ENCODE measurements around the gene SEPTIN1. TPM values are rescaled to one million over a fixed set of nuclear protein-coding genes. Genes with fewer than 3 reads are reported as not detected.

SEPTIN1 gene
- total and polyA plus RNA-seq, 2 of the 13 experiments (the other 11 are each of a cell fraction or from before 2014, with no cell fraction given) = 0.18 to 0.67 TPM

- TF ChIP-seq ZFP36L2 (CRISPR knock-in tag; IDR thresholded peaks at IDR 0.05) (no peak), SALL1 (CRISPR knock-in tag; IDR thresholded peaks at IDR 0.05) (peak; percentile 82), ZNF24 (IDR thresholded peaks at IDR 0.05) (0 out of 2 replicates have a peak, but pooled peaks have one; percentile 17), NR2C2 (CRISPR knock-in tag; IDR thresholded peaks at IDR 0.05; ENCODE audit: borderline replicate concordance) (peak; percentile 100), EZH2 (conservative IDR thresholded peaks at IDR 0.05; ENCODE audit: low read depth, low read length) (no peak), TOE1 (CRISPR knock-in tag; IDR thresholded peaks at IDR 0.05) (peak; percentile 25; the same call in 1 of the 2 replicates), TRAFD1 (CRISPR knock-in tag; IDR thresholded peaks at IDR 0.05; ENCODE audit: borderline replicate concordance) (peak; percentile 61; the same call in 1 of the 2 replicates), ETV5 (CRISPR knock-in tag; IDR thresholded peaks at IDR 0.05; ENCODE audit: borderline replicate concordance) (peak; percentile 93), NPAS2 (CRISPR knock-in tag; IDR thresholded peaks at IDR 0.05; ENCODE audit: borderline replicate concordance) (no peak), HNF4A (CRISPR knock-in tag; IDR thresholded peaks at IDR 0.05) (peak; percentile 82), U2AF2 (IDR thresholded peaks at IDR 0.05; ENCODE audit: low read depth, low read length) (peak; percentile 35; the same call in 1 of the 2 replicates), SNAI1 (CRISPR knock-in tag; IDR thresholded peaks at IDR 0.05; ENCODE audit: borderline replicate concordance) (no peak; the same call in 1 of the 2 replicates), GLI4 (CRISPR knock-in tag; IDR thresholded peaks at IDR 0.05; ENCODE audit: borderline replicate concordance) (peak; percentile 19; the same call in 1 of the 2 replicates), MED1 (CRISPR knock-in tag; IDR thresholded peaks at IDR 0.05) (peak; percentile 77), MBNL3 (CRISPR knock-in tag; conservative IDR thresholded peaks at IDR 0.05) (no peak), STAT5B (CRISPR knock-in tag; IDR thresholded peaks at IDR 0.05) (peak; percentile 3; the same call in 1 of the 2 replicates), ZBTB1 (CRISPR knock-in tag; IDR thresholded peaks at IDR 0.05; ENCODE audit: borderline replicate concordance) (no peak), SCMH1 (CRISPR knock-in tag; IDR thresholded peaks at IDR 0.05; ENCODE audit: borderline replicate concordance) (no peak), ZNF230 (CRISPR knock-in tag; IDR thresholded peaks at IDR 0.05) (peak; percentile 82; the same call in 1 of the 2 replicates), DNMT3B (CRISPR knock-in tag; conservative IDR thresholded peaks at IDR 0.05) (peak; percentile 96), ZNF263 (CRISPR knock-in tag; IDR thresholded peaks at IDR 0.05) (peak; percentile 50), TEAD3 (CRISPR knock-in tag; optimal IDR thresholded peaks at IDR 0.05; ENCODE audit: borderline replicate concordance) (peak; percentile 90), HNRNPK (IDR thresholded peaks at IDR 0.05; ENCODE audit: low read depth, low read length, poor library complexity, severe bottlenecking) (no peak), PCBP2 (optimal IDR thresholded peaks at IDR 0.05; ENCODE audit: low read depth, low read length, poor library complexity, severe bottlenecking) (no peak)
- TF ChIP-seq, protein P1, sequence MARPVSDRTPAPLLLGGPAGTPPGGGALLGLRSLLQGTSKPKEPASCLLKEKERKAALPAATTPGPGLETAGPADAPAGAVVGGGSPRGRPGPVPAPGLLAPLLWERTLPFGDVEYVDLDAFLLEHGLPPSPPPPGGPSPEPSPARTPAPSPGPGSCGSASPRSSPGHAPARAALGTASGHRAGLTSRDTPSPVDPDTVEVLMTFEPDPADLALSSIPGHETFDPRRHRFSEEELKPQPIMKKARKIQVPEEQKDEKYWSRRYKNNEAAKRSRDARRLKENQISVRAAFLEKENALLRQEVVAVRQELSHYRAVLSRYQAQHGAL (CRISPR knock-in tag; IDR thresholded peaks at IDR 0.05; ENCODE audit: not compliant biosample characterization) = no peak
- TF ChIP-seq, protein P2, sequence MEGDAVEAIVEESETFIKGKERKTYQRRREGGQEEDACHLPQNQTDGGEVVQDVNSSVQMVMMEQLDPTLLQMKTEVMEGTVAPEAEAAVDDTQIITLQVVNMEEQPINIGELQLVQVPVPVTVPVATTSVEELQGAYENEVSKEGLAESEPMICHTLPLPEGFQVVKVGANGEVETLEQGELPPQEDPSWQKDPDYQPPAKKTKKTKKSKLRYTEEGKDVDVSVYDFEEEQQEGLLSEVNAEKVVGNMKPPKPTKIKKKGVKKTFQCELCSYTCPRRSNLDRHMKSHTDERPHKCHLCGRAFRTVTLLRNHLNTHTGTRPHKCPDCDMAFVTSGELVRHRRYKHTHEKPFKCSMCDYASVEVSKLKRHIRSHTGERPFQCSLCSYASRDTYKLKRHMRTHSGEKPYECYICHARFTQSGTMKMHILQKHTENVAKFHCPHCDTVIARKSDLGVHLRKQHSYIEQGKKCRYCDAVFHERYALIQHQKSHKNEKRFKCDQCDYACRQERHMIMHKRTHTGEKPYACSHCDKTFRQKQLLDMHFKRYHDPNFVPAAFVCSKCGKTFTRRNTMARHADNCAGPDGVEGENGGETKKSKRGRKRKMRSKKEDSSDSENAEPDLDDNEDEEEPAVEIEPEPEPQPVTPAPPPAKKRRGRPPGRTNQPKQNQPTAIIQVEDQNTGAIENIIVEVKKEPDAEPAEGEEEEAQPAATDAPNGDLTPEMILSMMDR (CRISPR knock-in tag; IDR thresholded peaks at IDR 0.05) = peak; percentile 45
Measured at GRCh38 chr16:30355144-30355953, 27.0 kb downstream of the SEPTIN1 start, which contains the start of gene CD2BP2 (continued).
